ENCODE results near the gene NAALADL2. TPM values are rescaled to one million over a fixed set of nuclear protein-coding genes. Genes with fewer than 3 reads are reported as not detected.
"Not testable (repeated sequence)": the region's sequence is repeated elsewhere in the genome, so short reads cannot be mapped to it uniquely, and the experiment has no call there.

Gene NAALADL2
- total RNA-seq, 2 experiments from 2014 or later, result not detected

DNA sequence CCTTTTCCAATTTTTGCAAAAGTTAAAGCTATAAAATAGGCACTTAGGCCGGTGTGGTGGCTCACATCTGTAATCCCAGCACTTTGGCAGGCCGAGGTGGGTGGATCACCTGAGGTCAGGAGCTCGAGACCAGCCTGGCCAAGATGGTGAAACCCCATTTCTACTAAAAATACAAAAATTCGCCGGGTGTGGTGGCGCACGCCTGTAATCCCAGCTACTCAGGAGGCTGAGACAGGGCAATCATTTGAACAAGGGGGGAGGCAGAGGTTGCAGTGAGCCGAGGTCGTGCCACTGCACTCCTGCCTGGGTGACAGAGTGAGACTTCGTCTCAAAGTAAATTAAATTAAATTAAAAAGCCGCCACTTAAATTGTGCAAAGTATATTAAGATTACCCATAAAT, 412.3 kb downstream of the NAALADL2 start:
- intact Hi-C loops (cut with micrococcal nuclease); H3K27me3 Mint-ChIP-seq (ENCODE audit: low read depth): not testable (repeated sequence)

DNA sequence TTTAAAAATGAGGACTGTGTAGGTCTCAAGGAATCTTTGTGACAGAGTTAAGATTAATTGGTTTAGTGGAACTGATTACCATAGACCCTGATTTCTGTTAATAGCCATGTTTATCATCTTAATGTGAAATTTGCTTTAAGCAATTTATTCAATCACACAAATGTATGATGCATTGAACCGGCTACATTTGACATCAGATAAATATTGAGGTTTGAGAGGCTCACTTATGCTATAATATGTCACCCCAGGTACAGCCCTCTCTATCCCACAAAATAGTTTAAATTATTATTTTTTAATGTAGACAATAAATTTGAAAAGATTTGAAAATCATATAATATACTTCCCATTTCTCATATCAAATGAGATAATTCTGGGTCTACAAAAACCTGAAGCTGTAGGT, 413.3 kb downstream of the NAALADL2 start:
- H3K4me3 Mint-ChIP-seq, result no peak overlapping the region
- no peak overlapping the region for H3K27ac Mint-ChIP-seq

More for the DNA sequence above, 412.3 kb downstream of the NAALADL2 start:
- H3K4me1 Mint-ChIP-seq (ENCODE audit: low read depth); H3K4me3 Mint-ChIP-seq; H3K36me3 Mint-ChIP-seq (ENCODE audit: low read depth); CTCF ChIA-PET; H3K27ac Mint-ChIP-seq; H3K9me3 Mint-ChIP-seq; DNase-seq: not testable (repeated sequence)

DNA sequence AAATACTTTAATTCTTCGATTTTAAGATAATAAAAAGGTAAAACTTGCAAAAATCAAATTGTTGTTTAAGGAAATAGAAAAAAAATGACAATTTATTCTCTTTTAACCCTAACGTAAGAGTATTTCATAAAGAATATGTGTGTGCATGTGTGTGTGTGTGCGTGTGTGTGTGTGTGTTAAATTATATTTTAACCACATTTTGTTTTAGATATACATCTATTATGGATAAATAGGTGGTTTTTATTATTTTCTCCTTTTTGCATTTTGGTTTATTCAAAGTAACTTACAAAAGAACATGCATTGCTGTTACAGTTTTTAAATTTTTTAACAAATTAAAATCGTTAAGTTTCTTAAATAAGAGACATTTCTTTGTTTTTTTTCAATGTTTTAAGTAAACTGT, 414.4 kb downstream of the NAALADL2 start:
- H3K9me3 Mint-ChIP-seq, result no peaks in the 10 kb centered on the region
- no peaks in the 10 kb centered on the region for H3K27me3 Mint-ChIP-seq (ENCODE audit: low read depth)
- no peaks in the 10 kb centered on the region for H3K4me1 Mint-ChIP-seq (ENCODE audit: low read depth)
- H3K36me3 Mint-ChIP-seq (ENCODE audit: low read depth), result no peaks in the 10 kb centered on the region
- intact Hi-C loops (cut with micrococcal nuclease), result no loop called here
- H3K27ac Mint-ChIP-seq, result no peak overlapping the region
- H3K4me3 Mint-ChIP-seq, result no peak overlapping the region
- CTCF ChIA-PET, result no interaction called here
- no peak for DNase-seq

More for the DNA sequence above, 413.3 kb downstream of the NAALADL2 start:
- H3K27me3 Mint-ChIP-seq (ENCODE audit: low read depth), result no peaks in the 10 kb centered on the region
- no peak for DNase-seq
- no peaks in the 10 kb centered on the region for H3K9me3 Mint-ChIP-seq
- CTCF ChIA-PET, result no interaction called here
- no peaks in the 10 kb centered on the region for H3K36me3 Mint-ChIP-seq (ENCODE audit: low read depth)
- no peaks in the 10 kb centered on the region for H3K4me1 Mint-ChIP-seq (ENCODE audit: low read depth)
- intact Hi-C loops (cut with micrococcal nuclease), result no loop called here

DNA sequence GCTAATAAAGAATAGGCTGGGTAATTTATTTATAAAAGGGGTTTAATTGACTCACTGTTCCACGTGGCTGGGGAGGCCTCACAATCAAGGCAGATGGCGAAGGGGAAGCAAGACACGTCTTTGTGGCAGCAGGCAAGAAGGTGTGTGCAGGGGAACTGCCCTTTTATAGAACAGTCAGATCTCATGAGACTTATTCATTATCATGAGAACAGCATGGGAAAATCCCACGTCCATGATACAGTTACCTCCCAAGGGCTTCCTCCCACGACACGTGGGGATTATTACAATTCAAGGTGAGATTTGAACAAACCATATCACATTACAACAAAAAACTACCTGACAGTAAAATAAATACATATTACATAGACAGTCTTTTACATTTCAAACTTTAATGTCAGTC, 414.9 kb downstream of the NAALADL2 start:
- H3K9me3 Mint-ChIP-seq, result no peaks in the 10 kb centered on the region
- H3K27ac Mint-ChIP-seq, result no peak overlapping the region
- CTCF ChIA-PET, result no interaction called here
- no peak for DNase-seq
- H3K27me3 Mint-ChIP-seq (ENCODE audit: low read depth), result no peaks in the 10 kb centered on the region
- no peaks in the 10 kb centered on the region for H3K4me1 Mint-ChIP-seq (ENCODE audit: low read depth)
- H3K4me3 Mint-ChIP-seq, result no peak overlapping the region
- intact Hi-C loops (cut with micrococcal nuclease), result no loop called here
- H3K36me3 Mint-ChIP-seq (ENCODE audit: low read depth), result no peaks in the 10 kb centered on the region

DNA sequence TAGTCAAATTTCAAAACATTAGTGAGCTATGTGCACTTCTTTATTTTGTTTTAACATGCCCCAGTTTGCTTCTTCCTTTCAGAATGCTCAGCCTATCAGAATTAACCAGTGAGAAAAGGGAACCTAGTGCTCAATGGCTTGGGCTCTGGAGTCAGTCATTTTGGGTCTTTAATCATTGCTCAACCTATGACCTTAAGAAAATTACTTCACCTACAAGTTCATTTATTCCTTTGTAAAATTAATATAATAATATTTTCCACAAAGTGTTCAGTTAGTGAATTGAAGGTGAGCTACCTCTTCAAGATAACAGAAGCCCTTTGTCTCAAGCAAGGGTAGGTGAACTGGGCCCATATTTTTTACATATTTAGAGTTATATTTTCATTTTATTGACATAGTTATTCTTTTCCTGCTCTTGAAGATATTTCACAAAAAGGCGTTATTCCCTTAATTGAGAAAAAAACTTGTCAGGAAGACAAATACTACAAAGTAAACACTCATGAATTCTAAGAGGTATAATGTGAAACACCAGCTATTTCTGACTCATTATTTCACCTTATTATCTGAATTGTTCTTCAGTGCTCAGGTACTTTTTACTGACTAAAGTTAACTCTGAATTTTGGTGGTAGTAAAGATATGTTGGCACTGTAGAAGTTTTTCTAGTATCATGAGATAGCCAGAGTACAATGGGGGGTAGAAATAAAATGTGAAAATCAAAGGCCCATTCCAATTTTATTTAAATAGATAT, 415.5 kb downstream of the NAALADL2 start:
- Mint-ChIP-seq H3K9me3 (no peaks in the 10 kb centered on the region), H3K4me1 (ENCODE audit: low read depth) (no peaks in the 10 kb centered on the region), H3K4me3 (no peak overlapping the region), H3K27me3 (ENCODE audit: low read depth) (no peaks in the 10 kb centered on the region), H3K36me3 (ENCODE audit: low read depth) (no peaks in the 10 kb centered on the region), H3K27ac (no peak overlapping the region)
- no peak for DNase-seq
- intact Hi-C loops (cut with micrococcal nuclease), result no loop called here
- CTCF ChIA-PET, result no interaction called here

DNA sequence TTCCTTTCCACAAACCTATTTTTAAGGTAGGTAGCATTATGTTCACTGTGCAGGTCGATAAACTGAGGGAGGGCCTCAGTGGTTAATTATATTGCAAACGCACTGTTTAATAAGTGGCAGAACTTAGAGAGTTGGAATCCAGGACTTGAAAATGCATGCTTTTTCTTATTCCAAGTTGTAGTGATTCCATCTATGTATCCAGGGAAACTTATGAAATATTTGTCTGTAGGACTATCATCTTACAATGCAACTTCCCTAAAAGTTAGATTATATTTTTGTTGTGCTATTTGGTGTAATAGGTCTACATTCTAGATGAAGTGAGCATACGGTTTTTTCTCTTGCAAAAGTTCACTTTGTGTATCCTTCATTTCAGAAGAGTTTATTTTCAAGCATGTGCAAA, 419.5 kb downstream of the NAALADL2 start:
- Mint-ChIP-seq H3K4me1 (ENCODE audit: low read depth) (no peaks in the 10 kb centered on the region), H3K27me3 (ENCODE audit: low read depth) (no peaks in the 10 kb centered on the region), H3K4me3 (no peak overlapping the region), H3K27ac (no peak overlapping the region), H3K9me3 (no peaks in the 10 kb centered on the region), H3K36me3 (ENCODE audit: low read depth) (no peaks in the 10 kb centered on the region)
- CTCF ChIA-PET, result no interaction called here
- intact Hi-C loops (cut with micrococcal nuclease), result no loop called here
- DNase-seq, result no peak

DNA sequence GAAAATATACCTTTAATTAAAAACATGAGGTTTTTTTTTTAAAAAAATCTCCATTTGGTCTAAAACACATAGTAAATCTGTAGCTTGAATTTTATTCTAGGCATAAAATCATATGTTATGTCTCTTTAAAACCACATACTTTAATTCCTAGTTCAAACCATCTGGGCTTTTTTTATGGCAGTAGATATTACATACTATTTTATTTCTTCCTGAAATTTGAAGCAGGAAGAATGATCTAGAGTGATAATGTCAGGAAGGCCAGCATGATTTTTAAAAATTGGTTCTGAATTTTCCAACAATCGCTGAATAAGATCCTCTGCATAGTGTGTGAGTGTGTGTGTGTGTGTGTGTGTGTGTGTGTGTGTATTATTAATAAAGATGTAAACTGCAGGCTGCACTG, 420.3 kb downstream of the NAALADL2 start:
- CTCF ChIA-PET, result no interaction called here
- no peak for DNase-seq
- Mint-ChIP-seq H3K9me3 (no peaks in the 10 kb centered on the region), H3K4me3 (no peak overlapping the region), H3K36me3 (ENCODE audit: low read depth) (no peaks in the 10 kb centered on the region), H3K27ac (no peak overlapping the region), H3K4me1 (ENCODE audit: low read depth) (no peaks in the 10 kb centered on the region), H3K27me3 (ENCODE audit: low read depth) (no peaks in the 10 kb centered on the region)
- intact Hi-C loops (cut with micrococcal nuclease), result no loop called here

DNA sequence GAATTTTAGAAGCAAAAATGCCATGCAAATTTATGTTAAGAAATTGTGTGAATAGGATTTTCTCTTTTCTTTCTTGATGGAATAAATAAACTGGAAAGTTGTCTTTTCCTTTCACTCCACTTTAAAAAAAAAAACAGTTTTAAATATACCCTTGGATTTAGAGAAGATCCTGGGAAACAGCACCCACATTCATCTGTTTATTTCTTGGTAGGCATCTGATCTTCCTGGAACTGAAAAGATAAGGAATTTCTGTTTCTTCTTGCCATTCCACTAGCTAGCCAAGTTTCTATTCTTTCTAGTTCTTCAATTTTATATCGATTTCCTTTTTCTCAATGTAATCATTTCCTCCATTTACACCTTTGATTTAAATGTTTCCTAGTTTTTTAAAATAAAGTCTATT, 420.8 kb downstream of the NAALADL2 start:
- intact Hi-C loops (cut with micrococcal nuclease), result no loop called here

DNA sequence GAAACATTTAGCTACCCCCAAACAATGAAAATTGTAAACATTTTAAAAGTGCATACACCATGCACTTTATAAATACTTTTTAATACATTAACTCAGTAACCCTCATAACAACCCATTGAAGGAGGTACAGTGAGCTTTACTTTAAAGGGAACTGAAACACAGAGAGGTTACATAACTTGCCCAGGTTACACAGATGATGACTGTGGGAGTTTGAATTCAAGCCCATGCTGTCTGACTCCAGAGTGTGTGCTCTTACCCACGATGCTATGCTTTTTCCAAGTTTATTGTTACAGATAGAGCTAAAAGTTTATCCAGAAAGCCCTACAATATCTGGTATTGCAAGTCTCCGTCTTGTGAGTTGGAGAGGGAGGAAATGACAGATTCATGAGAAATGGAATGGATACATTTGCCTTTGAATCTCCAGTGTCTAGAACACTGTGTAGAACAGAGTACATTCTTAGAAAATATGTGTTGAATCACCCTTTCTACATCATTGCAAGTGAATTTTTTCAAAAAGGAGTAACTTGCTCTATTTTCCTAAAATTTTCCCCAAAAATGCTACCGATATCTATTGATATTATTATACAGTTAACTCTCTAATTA, 428.3 kb downstream of the NAALADL2 start:
- H3K36me3 Mint-ChIP-seq (ENCODE audit: low read depth), result no peaks in the 10 kb centered on the region
- CTCF ChIA-PET, result interaction anchor here (0.9 kb wide), 1 partner anchor 19 kb away, joined by 3 read pairs; no protein-coding TSS in a partner anchor
- H3K27me3 Mint-ChIP-seq (ENCODE audit: low read depth), result no peaks in the 10 kb centered on the region
- H3K4me1 Mint-ChIP-seq (ENCODE audit: low read depth), result no peaks in the 10 kb centered on the region
- H3K4me3 Mint-ChIP-seq, result no peak overlapping the region
- intact Hi-C loops (cut with micrococcal nuclease), result no loop called here
- H3K9me3 Mint-ChIP-seq, result no peaks in the 10 kb centered on the region
- no peak overlapping the region for H3K27ac Mint-ChIP-seq
- DNase-seq, result no peak

More for the DNA sequence above, 420.8 kb downstream of the NAALADL2 start:
- Mint-ChIP-seq H3K27ac (no peak overlapping the region), H3K36me3 (ENCODE audit: low read depth) (no peaks in the 10 kb centered on the region), H3K4me1 (ENCODE audit: low read depth) (no peaks in the 10 kb centered on the region), H3K9me3 (no peaks in the 10 kb centered on the region), H3K4me3 (no peak overlapping the region), H3K27me3 (ENCODE audit: low read depth) (no peaks in the 10 kb centered on the region)
- CTCF ChIA-PET, result no interaction called here
- no peak for DNase-seq

DNA sequence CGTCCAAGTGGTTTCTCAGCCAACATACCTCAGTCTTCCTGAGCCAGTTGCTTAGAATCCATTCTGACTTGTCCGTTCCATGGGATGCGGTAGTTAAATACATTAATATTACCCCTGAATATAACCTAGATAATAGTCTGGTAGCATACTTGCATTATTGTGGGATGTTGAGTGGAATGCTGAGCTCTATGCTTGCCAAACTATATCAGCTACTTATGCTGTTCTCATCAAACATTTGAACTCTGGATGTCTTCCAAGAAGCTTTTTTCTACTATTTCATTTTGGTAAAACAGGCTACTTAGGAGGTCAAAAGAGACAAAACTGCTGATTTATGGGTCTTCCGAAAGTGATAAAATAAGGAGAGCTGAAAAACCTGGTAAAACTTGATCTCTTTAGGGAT, 429.5 kb downstream of the NAALADL2 start:
- intact Hi-C loops (cut with micrococcal nuclease), result no loop called here
- CTCF ChIA-PET, result no interaction called here
- no peaks in the 10 kb centered on the region for H3K27me3 Mint-ChIP-seq (ENCODE audit: low read depth)
- H3K27ac Mint-ChIP-seq, result no peak overlapping the region
- no peak overlapping the region for H3K4me3 Mint-ChIP-seq
- no peaks in the 10 kb centered on the region for H3K36me3 Mint-ChIP-seq (ENCODE audit: low read depth)
- no peaks in the 10 kb centered on the region for H3K9me3 Mint-ChIP-seq
- no peak for DNase-seq
- H3K4me1 Mint-ChIP-seq (ENCODE audit: low read depth), result no peaks in the 10 kb centered on the region

DNA sequence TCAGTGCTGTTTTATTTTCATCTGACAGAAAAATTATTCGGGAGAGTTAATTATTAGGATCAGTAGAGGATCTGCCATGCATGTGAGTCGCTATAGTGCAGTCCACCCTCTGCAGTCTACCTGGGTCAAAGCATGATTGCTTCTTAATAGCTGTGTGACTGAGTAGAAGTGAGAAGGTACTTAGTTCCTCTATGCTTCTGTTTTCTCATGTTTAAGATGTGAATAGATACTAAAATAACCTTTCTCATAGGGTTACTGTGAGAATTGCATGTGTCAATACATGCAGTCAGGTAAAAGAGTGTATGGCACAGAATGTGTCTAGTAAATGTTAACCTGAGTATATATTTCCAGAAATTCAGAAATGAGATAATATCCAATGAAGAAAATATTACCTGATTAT, 435.7 kb downstream of the NAALADL2 start:
- no peak for DNase-seq
- Mint-ChIP-seq H3K9me3 (no peaks in the 10 kb centered on the region), H3K27me3 (ENCODE audit: low read depth) (no peaks in the 10 kb centered on the region), H3K4me3 (no peak overlapping the region), H3K27ac (no peak overlapping the region), H3K36me3 (ENCODE audit: low read depth) (no peaks in the 10 kb centered on the region), H3K4me1 (ENCODE audit: low read depth) (no peaks in the 10 kb centered on the region)
- intact Hi-C loops (cut with micrococcal nuclease), result no loop called here
- CTCF ChIA-PET, result no interaction called here

DNA sequence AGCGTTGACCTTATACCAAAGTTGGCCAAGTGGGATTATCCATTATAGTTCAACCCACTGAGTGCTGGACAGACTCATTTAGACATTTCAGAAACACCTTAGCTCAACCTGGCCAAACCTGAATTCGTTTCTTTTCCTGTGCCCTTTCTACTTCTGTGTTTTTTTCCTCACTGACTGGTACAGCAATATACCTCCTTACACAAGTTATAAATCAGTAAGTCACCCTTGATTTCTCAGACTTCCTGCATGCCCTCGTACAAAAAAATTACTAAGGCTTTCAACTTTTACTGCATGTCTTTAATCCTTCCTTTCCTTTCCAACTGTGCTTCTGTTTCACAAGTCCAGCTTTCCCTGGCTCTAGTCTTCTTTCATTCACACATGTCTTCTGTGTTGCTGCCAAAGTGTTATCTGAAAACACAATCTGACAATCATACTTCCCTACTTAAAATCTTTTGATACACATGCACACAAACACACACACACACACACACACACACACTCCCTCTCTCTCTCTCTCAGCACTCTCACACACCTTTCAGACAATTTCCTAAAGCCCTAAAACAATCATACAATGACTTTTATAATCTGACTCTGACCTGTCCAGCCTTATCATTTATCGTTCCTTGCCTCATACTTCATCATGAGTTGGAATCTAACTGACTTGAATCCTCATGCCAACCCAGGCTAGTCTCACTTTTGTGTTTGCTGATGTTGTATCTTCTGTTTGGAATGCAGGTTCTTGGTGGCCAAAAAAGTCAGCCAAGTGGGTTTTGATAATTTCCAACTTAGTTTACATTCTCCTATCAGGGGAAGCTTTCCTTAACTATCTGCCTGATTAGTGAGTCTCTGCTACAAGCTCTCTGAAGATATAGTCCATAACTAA, 436.4 kb downstream of the NAALADL2 start:
- Mint-ChIP-seq H3K9me3 (no peaks in the 10 kb centered on the region), H3K27me3 (ENCODE audit: low read depth) (no peaks in the 10 kb centered on the region), H3K36me3 (ENCODE audit: low read depth) (no peaks in the 10 kb centered on the region), H3K4me1 (ENCODE audit: low read depth) (no peaks in the 10 kb centered on the region), H3K27ac (no peak overlapping the region), H3K4me3 (no peak overlapping the region)
- intact Hi-C loops (cut with micrococcal nuclease), result no loop called here
- no peak for DNase-seq
- CTCF ChIA-PET, result no interaction called here

DNA sequence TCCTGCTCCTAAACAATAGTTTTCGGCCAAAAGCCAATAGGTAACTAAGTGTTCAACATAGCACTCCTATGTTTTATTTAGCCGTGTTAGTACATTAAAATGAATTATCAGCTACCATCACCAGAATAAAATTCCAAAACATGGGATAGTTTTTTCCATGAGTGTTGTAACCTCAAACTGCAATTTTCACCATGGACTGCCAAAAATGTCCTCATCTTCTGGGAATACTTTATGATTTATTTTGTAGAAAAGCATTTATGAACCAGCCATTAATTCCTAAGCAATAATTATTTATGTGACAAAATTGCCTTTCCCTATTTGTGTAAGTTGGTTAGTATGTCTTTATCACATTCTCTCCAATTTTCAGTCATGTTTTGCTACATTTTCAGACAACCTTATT, 438.1 kb downstream of the NAALADL2 start:
- Mint-ChIP-seq H3K27ac (no peak overlapping the region), H3K9me3 (no peaks in the 10 kb centered on the region), H3K4me1 (ENCODE audit: low read depth) (no peaks in the 10 kb centered on the region), H3K36me3 (ENCODE audit: low read depth) (no peaks in the 10 kb centered on the region), H3K4me3 (no peak overlapping the region), H3K27me3 (ENCODE audit: low read depth) (no peaks in the 10 kb centered on the region)
- CTCF ChIA-PET, result no interaction called here
- intact Hi-C loops (cut with micrococcal nuclease), result no loop called here
- DNase-seq, result no peak

Data from activated naive CD4-positive, alpha-beta T cell treated with anti-CD3 and anti-CD28 coated beads for 36 hours (primary cell).